ENCODE data around the gene ROBO2.

ROBO2 gene

GRCh38 chr3:77039606-77040171 is at the start of gene ROBO2:
ROBO2 (plus strand) TSS chr3:77040099; CDS start chr3:77040786, 687 bp downstream.
- DNase-seq (ENCODE audit: low read depth in 3 of 3), result no peak

- no peak for DNase-seq (ENCODE audit: low read depth in 3 of 3)
These were observed 49.3 kb upstream of the ROBO2 start for GRCh38 chr3:76990606-76991005.

- no peak for DNase-seq (ENCODE audit: low read depth in 3 of 3)
These were observed 48.7 kb upstream of the ROBO2 start for GRCh38 chr3:76991165-76991564.

- DNase-seq (ENCODE audit: low read depth in 3 of 3), result no peak
These were observed 42.2 kb upstream of the ROBO2 start for GRCh38 chr3:76997733-76998132.

GRCh38 chr3:76998555-76998954 is 41.3 kb upstream of the ROBO2 start:
- DNase-seq (ENCODE audit: low read depth in 3 of 3), result no peak

GRCh38 chr3:77001062-77001701 is 38.7 kb upstream of the ROBO2 start:
- DNase-seq (ENCODE audit: low read depth in 3 of 3), result no peak

GRCh38 chr3:77014226-77014625 is 25.7 kb upstream of the ROBO2 start:
- no peak for DNase-seq (ENCODE audit: low read depth in 3 of 3)

GRCh38 chr3:77025471-77025870 is 14.4 kb upstream of the ROBO2 start:
- DNase-seq (ENCODE audit: low read depth in 3 of 3), result no peak

- no peak for DNase-seq (ENCODE audit: low read depth in 3 of 3)
These were observed 12.8 kb upstream of the ROBO2 start for GRCh38 chr3:77026904-77027634.

- DNase-seq (ENCODE audit: low read depth in 3 of 3), result no peak
These were observed 11.9 kb upstream of the ROBO2 start for GRCh38 chr3:77028005-77028404.

GRCh38 chr3:77038468-77038929 is 1.4 kb upstream of the ROBO2 start:
- DNase-seq (ENCODE audit: low read depth in 3 of 3), result no peak

- no peak for DNase-seq (ENCODE audit: low read depth in 3 of 3)
These were observed 831 bp upstream of the ROBO2 start for GRCh38 chr3:77038930-77039605.

- DNase-seq (ENCODE audit: low read depth in 3 of 3), result no peak
These were observed 317 bp downstream of the ROBO2 start for GRCh38 chr3:77040216-77040615.

GRCh38 chr3:77040926-77041722 is 1.2 kb downstream of the ROBO2 start:
- no peak for DNase-seq (ENCODE audit: low read depth in 3 of 3)

GRCh38 chr3:77041811-77042210 is 1.9 kb downstream of the ROBO2 start:
- no peak for DNase-seq (ENCODE audit: low read depth in 3 of 3)

GRCh38 chr3:77042343-77042742 is 2.4 kb downstream of the ROBO2 start:
- DNase-seq (ENCODE audit: low read depth in 3 of 3), result no peak

GRCh38 chr3:77042882-77043281 is 3.0 kb downstream of the ROBO2 start:
- DNase-seq (ENCODE audit: low read depth in 3 of 3), result no peak

GRCh38 chr3:77045686-77046085 is 5.8 kb downstream of the ROBO2 start:
- DNase-seq (ENCODE audit: low read depth in 3 of 3), result no peak

GRCh38 chr3:77048186-77048585 is 8.3 kb downstream of the ROBO2 start:
- no peak for DNase-seq (ENCODE audit: low read depth in 3 of 3)

GRCh38 chr3:77051591-77051990 is 11.7 kb downstream of the ROBO2 start:
- DNase-seq (ENCODE audit: low read depth in 3 of 3), result no peak

- no peak for DNase-seq (ENCODE audit: low read depth in 3 of 3)
These were observed 12.2 kb downstream of the ROBO2 start for GRCh38 chr3:77052051-77052501.

All from stimulated activated CD4-positive, alpha-beta T cell treated with anti-CD3 and anti-CD28 coated beads, TNF-alpha, amount 100 ng/mL, for 24 hours (primary cell).